Sigmoid colon (tissue), 3 donors: Measurements from ENCODE around the gene SNTB2.

Experiments
- POLR2A ChIP-seq, 2 donors: fragments of 450-650 bp; IDR thresholded peaks; one replicate each; pipeline ENCODE4 v1.6.1; 2016; ENCODE audit warnings: antibody characterized with exemption in 2 of 2, mild to moderate bottlenecking in 2 of 2, moderate library complexity in 2 of 2
- TF ChIP-seq, protein P1 (sequence below), 4 experiments: fragments of 450-650 bp in 3 of 4; fragments of 200-600 bp in 1 of 4; IDR thresholded peaks; one replicate each; pipeline ENCODE4 v1.5.1; 2016 to 2019; ENCODE audit warnings: antibody characterized with exemption in 4 of 4, mild to moderate bottlenecking in 3 of 4, moderate library complexity in 2 of 4

DNA sequence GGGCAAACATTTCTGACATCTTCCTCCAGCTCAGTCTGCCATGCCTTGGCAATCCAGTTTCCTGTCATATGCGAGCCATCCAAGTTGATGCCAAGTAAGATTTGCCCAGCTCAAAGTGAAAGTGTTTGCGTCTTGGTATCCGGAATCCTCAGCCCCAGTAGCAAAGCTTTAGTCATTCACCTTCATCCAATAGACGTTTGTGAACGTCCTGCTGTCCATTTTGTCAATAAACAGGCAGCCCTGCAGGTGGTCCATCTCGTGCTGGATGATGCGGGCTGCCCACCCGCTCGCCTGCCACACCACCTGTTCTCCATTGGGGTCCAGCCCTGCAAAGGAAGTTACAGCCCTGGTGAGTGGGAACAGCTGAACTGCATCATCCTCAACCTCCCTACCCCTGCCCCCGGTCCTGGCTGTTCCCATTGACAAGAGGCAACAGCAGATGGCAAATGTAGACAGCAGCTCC is 141.9 kb downstream of the SNTB2 start:
- TF ChIP-seq, protein P1, sequence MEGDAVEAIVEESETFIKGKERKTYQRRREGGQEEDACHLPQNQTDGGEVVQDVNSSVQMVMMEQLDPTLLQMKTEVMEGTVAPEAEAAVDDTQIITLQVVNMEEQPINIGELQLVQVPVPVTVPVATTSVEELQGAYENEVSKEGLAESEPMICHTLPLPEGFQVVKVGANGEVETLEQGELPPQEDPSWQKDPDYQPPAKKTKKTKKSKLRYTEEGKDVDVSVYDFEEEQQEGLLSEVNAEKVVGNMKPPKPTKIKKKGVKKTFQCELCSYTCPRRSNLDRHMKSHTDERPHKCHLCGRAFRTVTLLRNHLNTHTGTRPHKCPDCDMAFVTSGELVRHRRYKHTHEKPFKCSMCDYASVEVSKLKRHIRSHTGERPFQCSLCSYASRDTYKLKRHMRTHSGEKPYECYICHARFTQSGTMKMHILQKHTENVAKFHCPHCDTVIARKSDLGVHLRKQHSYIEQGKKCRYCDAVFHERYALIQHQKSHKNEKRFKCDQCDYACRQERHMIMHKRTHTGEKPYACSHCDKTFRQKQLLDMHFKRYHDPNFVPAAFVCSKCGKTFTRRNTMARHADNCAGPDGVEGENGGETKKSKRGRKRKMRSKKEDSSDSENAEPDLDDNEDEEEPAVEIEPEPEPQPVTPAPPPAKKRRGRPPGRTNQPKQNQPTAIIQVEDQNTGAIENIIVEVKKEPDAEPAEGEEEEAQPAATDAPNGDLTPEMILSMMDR (IDR thresholded peaks at IDR 0.05): no peak
- TF ChIP-seq POLR2A (IDR thresholded peaks at IDR 0.05): no peak
